WTC11 (cell line): Measurements from ENCODE around the gene TFDP1. TPM values are rescaled to one million over a fixed set of nuclear protein-coding genes. Genes with fewer than 3 reads are reported as not detected.

Source experiments
- ATAC-seq: fragments of 200-7000 bp; cut with Tn5 transposase; 2 replicates; pipeline ENCODE4 v1.10.0; 2021; ENCODE audit warnings: mild to moderate bottlenecking, moderate library complexity
- CTCF ChIA-PET: fragments of 300-600 bp; sonication (Branson Sonifier 250); formaldehyde crosslinking; loops from one replicate; lab custom pipeline; 2021; ENCODE audit warnings: antibody characterized with exemption; lab: Charles Lee
- POLR2A ChIA-PET: fragments of 350-600 bp; sonication (Branson Sonifier 250); formaldehyde crosslinking; loops from one replicate; lab custom pipeline; 2021; ENCODE audit warnings: antibody characterized with exemption; lab: Charles Lee
- DNase-seq: peaks from one replicate; pipeline ENCODE4 v3.0.0; 2021; ENCODE audit warnings: low spot score
- H3K27ac Mint-ChIP-seq: 2 replicates; pipeline ENCODE4 v1.8.0; 2021; ENCODE audit warnings: mixed read lengths
- H3K27me3 Mint-ChIP-seq: 2 replicates; pipeline ENCODE4 v1.8.0; 2021; ENCODE audit warnings: low read depth, mild to moderate bottlenecking, moderate library complexity, mixed read lengths
- H3K36me3 Mint-ChIP-seq: 2 replicates; pipeline ENCODE4 v1.8.0; 2021; ENCODE audit warnings: mixed read lengths
- H3K4me1 Mint-ChIP-seq: 2 replicates; pipeline ENCODE4 v1.8.0; 2022; ENCODE audit warnings: mixed read lengths
- H3K4me3 Mint-ChIP-seq: 2 replicates; pipeline ENCODE4 v1.8.0; 2021; ENCODE audit warnings: mild to moderate bottlenecking, moderate library complexity, mixed read lengths
- H3K9me3 Mint-ChIP-seq: 2 replicates; pipeline ENCODE4 v1.8.0; 2021; ENCODE audit warnings: mixed read lengths
- AR ChIP-seq: fragments of 250-450 bp; sonication (Bioruptor Pico); IDR thresholded peaks from 2 replicates; pipeline ENCODE4 v1.9.0; 2021; ENCODE audit warnings: mild to moderate bottlenecking
- ARID4B ChIP-seq: sonication (generic); formaldehyde crosslinking; IDR thresholded peaks from 2 replicates; pipeline ENCODE4 v1.8.0; 2023; ENCODE audit warnings: missing genetic modification reagents, mild to moderate bottlenecking, borderline replicate concordance
- CTCF ChIP-seq: fragments of 200-600 bp; IDR thresholded peaks from 2 replicates; pipeline ENCODE4 v1.8.0; 2022; ENCODE audit warnings: antibody characterized with exemption
- E2F5 ChIP-seq: sonication (generic); formaldehyde crosslinking; IDR thresholded peaks from 2 replicates; pipeline ENCODE4 v1.8.1; 2022; ENCODE audit warnings: mild to moderate bottlenecking, moderate library complexity, missing genetic modification reagents
- FOXK1 ChIP-seq: sonication (generic); formaldehyde crosslinking; IDR thresholded peaks from 2 replicates; pipeline ENCODE4 v1.8.0; 2022; ENCODE audit warnings: mild to moderate bottlenecking, moderate library complexity, missing genetic modification reagents
- NR1H2 ChIP-seq: sonication (generic); formaldehyde crosslinking; IDR thresholded peaks from 2 replicates; pipeline ENCODE4 v1.9.0; 2021; ENCODE audit warnings: mild to moderate bottlenecking, moderate library complexity, missing genetic modification reagents
- RELA ChIP-seq: sonication (generic); formaldehyde crosslinking; IDR thresholded peaks from 2 replicates; pipeline ENCODE4 v1.8.1; 2022; ENCODE audit warnings: missing genetic modification reagents, mild to moderate bottlenecking, borderline replicate concordance
- RORB ChIP-seq: fragments of 250-450 bp; sonication (Bioruptor Pico); IDR thresholded peaks from 2 replicates; pipeline ENCODE4 v1.9.0; 2021; ENCODE audit warnings: mild to moderate bottlenecking
- SMAD3 ChIP-seq: sonication (generic); formaldehyde crosslinking; IDR thresholded peaks from 2 replicates; pipeline ENCODE4 v1.8.0; 2022; ENCODE audit warnings: missing genetic modification reagents, mild to moderate bottlenecking, borderline replicate concordance
- TP53 ChIP-seq: sonication (generic); formaldehyde crosslinking; IDR thresholded peaks from 2 replicates; pipeline ENCODE4 v1.8.1; 2023; ENCODE audit warnings: mild to moderate bottlenecking, missing genetic modification reagents
- USF1 ChIP-seq: sonication (generic); formaldehyde crosslinking; IDR thresholded peaks from 2 replicates; pipeline ENCODE4 v1.8.0; 2022; ENCODE audit warnings: mild to moderate bottlenecking, missing genetic modification reagents
- ZMAT4 ChIP-seq: fragments of 250-450 bp; sonication (Bioruptor Pico); IDR thresholded peaks from 2 replicates; pipeline ENCODE4 v1.9.0; 2021; ENCODE audit warnings: mild to moderate bottlenecking
- ZNF396 ChIP-seq: fragments of 250-450 bp; sonication (Bioruptor Pico); IDR thresholded peaks from 2 replicates; pipeline ENCODE4 v1.8.0; 2021; ENCODE audit warnings: mild to moderate bottlenecking, moderate library complexity, borderline replicate concordance
- ZNF416 ChIP-seq: fragments of 250-450 bp; sonication (Bioruptor Pico); IDR thresholded peaks from 2 replicates; pipeline ENCODE4 v1.9.0; 2021; ENCODE audit warnings: mild to moderate bottlenecking, inconsistent platforms
- ZNF423 ChIP-seq: fragments of 250-450 bp; sonication (Bioruptor Pico); IDR thresholded peaks from 2 replicates; pipeline ENCODE4 v2.1.2; 2022; ENCODE audit warnings: mild to moderate bottlenecking, moderate library complexity
- ZNF671 ChIP-seq: fragments of 250-450 bp; sonication (Bioruptor Pico); IDR thresholded peaks from 2 replicates; pipeline ENCODE4 v1.8.0; 2021; ENCODE audit warnings: mild to moderate bottlenecking
- total RNA-seq: library from RNA; stranded (reverse); gene quantifications from 3 replicates; pipeline ENCODE4 v1.2.3, GENCODE V29; 2021
- TF ChIP-seq, protein P1 (sequence below): sonication (generic); formaldehyde crosslinking; IDR thresholded peaks from 2 replicates; pipeline ENCODE4 v1.8.1; 2023; ENCODE audit warnings: mild to moderate bottlenecking, missing genetic modification reagents, moderate library complexity
- TF ChIP-seq, protein P2 (sequence below): fragments of 250-450 bp; sonication (Bioruptor Pico); IDR thresholded peaks from 2 replicates; pipeline ENCODE4 v2.1.2; 2022; ENCODE audit warnings: mild to moderate bottlenecking, moderate library complexity

The TFDP1 gene
- total RNA-seq, 1 experiment from 2014 or later: 61.2 TPM

DNA sequence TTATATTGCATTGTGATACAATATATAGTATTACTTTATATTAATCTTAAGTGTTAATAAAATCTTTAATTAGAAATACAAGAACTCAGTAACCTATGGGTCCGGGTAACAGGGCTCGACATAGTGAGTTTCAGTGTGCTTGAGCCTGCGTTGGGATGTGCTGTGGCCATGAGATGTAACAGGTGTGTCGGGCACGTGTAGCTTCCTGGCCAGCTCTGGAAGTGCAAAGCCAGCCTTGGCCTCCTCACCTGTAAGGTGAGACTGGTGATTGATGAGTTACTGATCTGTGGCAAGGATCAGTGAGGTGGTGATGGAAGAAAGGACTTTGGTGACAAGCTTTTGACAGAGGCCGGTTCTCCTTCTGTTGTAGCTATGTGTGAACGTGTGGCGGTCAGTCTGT, 54.3 kb downstream of the TFDP1 start (continued):
- no peak for TF ChIP-seq ARID4B (CRISPR knock-in tag)
- TF ChIP-seq AR (CRISPR knock-in tag): no peak
- TF ChIP-seq E2F5: no peak
- no peak for TF ChIP-seq SMAD3 (CRISPR knock-in tag)

- peaks cover 78% of the 10 kb centered on the region for H3K36me3 Mint-ChIP-seq
- no peak overlapping the region for H3K27ac Mint-ChIP-seq
- H3K27me3 Mint-ChIP-seq: no peaks in the 10 kb centered on the region
- ATAC-seq (no peak), DNase-seq (peak; percentile 7)
- H3K4me3 Mint-ChIP-seq: no peak overlapping the region
- H3K9me3 Mint-ChIP-seq: peaks cover 26% of the 10 kb centered on the region
- TF ChIP-seq ZNF423 (CRISPR knock-in tag): no peak
- TF ChIP-seq, protein P1, sequence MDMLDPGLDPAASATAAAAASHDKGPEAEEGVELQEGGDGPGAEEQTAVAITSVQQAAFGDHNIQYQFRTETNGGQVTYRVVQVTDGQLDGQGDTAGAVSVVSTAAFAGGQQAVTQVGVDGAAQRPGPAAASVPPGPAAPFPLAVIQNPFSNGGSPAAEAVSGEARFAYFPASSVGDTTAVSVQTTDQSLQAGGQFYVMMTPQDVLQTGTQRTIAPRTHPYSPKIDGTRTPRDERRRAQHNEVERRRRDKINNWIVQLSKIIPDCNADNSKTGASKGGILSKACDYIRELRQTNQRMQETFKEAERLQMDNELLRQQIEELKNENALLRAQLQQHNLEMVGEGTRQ (CRISPR knock-in tag): no peak
- ChIA-PET POLR2A (no interaction called here), CTCF (no interaction called here)
- H3K4me1 Mint-ChIP-seq: no peaks in the 10 kb centered on the region
Measured at GRCh38 chr13:113639616-113640262, 55.2 kb downstream of the TFDP1 start.

DNA sequence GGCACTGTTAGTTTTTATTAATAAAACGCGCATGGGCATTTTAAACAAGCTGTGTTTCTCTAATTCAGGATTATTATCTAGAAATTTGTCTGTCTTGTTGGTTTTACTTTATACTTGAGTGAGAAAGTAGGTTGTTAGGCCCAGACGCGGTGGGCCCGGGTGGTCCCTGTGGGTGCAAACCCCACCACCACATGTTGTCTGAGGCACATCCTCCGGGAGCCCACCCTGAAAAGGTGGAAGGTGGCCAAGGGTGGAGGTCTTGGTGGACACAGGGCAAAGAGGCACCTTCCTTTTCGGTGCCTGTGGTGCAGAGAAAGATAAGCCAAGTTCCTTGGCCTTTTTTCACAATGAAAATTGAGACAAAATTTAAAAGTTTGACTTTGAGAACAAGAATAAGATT, 56.9 kb downstream of the TFDP1 start:
- H3K4me1 Mint-ChIP-seq: no peaks in the 10 kb centered on the region
- ATAC-seq: no peak
- H3K36me3 Mint-ChIP-seq: peaks cover 67% of the 10 kb centered on the region
- TF ChIP-seq RORB (CRISPR knock-in tag) (no peak), ZNF416 (CRISPR knock-in tag) (no peak), ZNF671 (CRISPR knock-in tag) (no peak), CTCF (no peak), FOXK1 (CRISPR knock-in tag) (no peak), TP53 (no peak), ZNF396 (CRISPR knock-in tag) (no peak), RELA (CRISPR knock-in tag) (no peak), ZMAT4 (CRISPR knock-in tag) (no peak), USF1 (CRISPR knock-in tag) (no peak), NR1H2 (CRISPR knock-in tag) (no peak)
- TF ChIP-seq, protein P2, sequence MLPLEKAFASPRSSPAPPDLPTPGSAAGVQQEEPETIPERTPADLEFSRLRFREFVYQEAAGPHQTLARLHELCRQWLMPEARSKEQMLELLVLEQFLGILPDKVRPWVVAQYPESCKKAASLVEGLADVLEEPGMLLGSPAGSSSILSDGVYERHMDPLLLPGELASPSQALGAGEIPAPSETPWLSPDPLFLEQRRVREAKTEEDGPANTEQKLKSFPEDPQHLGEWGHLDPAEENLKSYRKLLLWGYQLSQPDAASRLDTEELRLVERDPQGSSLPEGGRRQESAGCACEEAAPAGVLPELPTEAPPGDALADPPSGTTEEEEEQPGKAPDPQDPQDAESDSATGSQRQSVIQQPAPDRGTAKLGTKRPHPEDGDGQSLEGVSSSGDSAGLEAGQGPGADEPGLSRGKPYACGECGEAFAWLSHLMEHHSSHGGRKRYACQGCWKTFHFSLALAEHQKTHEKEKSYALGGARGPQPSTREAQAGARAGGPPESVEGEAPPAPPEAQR (CRISPR knock-in tag): no peak

More for the DNA sequence above, 56.9 kb downstream of the TFDP1 start:
- ChIA-PET POLR2A (no interaction called here), CTCF (no interaction called here)
- Mint-ChIP-seq H3K9me3 (peaks cover 28% of the 10 kb centered on the region), H3K27ac (no peak overlapping the region), H3K4me3 (no peak overlapping the region), H3K27me3 (no peaks in the 10 kb centered on the region)
- DNase-seq: no peak
